NK-92 (cell line): ENCODE results near the gene HEPACAM.

Experiments
- DNase-seq: peaks from one replicate; lab custom pipeline; 2025; ENCODE audit not compliant: unreplicated experiment; lab: John Stamatoyannopoulos, UW

The HEPACAM gene

DNA sequence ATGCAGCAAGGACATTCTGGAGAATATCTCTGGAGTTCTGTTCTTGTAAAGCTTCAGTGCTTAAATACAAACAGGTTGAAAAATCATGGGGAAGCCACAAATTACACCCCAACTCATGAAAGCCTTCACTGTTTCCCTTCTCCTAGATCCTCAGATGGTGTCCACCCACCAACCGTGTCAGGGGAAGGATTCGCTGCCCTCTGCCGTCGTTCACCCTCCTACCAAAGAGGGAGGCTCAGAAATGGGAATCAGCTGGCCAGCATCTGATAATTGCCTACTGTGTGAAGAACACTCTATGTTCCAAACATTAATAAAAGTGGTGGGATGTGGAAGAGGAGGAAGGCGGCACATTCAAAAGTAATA, 7.4 kb upstream of the HEPACAM start:
- DNase-seq, result no peak

DNA sequence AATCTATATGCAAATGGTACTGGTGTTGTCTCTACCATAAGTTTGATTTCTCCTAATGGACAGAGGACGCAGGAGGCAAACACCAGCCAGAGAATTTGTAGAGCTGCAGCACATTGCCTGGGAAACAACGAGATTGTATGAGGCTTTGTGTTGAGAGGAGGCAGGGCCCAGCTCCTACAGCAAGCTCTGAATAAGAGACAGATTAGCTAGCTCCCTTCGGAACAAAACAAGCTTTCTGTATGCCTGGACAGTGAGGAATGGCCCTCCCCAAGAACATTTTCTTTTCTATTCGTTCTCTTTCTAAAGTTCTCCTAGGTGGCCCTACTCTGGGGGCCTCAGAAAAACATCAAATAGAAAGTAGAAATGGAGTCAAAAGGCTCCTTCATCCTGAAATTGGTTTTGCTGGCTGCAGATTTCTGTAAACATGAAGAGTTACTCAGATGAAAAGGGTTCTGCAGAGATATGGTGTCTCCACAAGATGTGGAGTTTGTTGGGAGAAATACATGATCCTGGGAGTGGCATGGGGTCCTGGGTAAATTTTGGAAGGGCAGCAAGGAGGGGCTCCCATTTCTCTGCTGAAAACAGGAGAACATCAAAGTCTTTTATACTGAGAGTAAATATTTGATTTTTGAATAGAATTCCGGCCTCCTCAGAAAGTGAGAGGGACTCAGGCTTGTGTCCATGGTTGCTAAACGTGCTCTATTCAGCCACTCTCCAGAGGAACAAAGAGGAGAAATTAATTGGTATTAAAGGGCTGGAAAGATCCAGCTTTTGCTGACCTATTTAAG, 6.8 kb upstream of the HEPACAM start:
- DNase-seq, result no peak

DNA sequence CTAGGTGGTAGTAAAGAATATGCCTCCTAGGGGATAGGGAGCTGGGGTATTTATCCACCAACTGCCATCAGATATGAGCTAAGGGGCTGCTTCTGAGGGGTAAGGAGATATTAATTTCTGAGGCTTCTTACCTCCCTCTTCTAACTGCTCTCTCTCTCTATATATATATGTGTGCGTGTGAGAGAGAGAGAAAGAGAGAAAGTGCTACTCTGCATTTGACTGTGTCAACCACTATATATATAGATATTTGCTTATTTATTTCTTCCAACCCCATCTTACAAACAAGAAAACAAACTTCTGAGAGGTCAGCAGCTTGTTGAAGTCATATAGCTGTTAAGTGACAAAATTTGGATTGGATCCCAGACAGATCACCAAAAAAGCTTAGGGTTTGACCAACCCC, 5.9 kb upstream of the HEPACAM start:
- no peak for DNase-seq

DNA sequence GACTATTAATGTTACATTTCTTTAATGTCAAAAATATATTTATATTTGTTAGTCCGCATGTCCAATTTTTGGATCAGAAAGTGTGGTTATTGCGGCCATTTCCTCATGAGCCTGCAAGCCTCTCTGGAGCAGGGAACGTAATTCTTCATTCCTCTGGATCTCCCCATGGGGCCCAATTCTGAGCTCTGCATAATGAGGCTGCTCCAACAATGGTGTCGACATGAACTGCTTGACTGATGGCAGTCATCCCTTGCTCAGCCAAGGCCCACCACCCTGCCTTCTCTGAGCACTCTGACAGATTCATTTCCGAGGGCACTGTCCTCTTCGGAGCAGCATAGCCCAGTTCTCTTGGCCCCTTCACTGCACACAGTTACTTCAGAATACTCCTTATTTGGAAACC, 3.1 kb upstream of the HEPACAM start:
- no peak for DNase-seq

DNA sequence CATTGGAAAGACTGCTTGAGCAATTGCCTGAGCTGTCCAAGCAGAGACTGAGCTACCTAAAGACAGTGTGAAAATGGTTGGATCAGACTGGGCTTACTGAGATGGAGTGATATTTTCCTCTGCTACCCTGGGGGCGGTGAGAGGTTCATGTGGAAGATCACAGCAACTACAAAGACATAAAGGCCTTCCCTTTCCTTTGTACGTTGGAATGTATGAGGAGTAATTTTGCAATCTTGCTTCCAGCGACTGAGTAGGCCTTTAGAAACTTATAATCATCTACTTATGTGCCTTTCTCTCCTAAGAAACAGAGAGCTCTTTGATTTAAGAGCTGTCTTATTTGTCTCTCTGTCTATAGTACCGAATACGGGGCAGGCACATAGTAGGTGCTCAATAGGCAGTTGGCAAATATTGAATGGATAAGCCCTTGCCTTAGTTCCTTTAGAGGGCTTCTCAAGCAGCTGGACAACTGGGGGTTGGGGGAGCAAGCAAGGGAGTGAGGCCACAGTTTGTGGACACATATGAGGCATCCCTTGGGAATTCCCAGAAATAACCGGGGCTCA, 2.4 kb upstream of the HEPACAM start:
- no peak for DNase-seq

DNA sequence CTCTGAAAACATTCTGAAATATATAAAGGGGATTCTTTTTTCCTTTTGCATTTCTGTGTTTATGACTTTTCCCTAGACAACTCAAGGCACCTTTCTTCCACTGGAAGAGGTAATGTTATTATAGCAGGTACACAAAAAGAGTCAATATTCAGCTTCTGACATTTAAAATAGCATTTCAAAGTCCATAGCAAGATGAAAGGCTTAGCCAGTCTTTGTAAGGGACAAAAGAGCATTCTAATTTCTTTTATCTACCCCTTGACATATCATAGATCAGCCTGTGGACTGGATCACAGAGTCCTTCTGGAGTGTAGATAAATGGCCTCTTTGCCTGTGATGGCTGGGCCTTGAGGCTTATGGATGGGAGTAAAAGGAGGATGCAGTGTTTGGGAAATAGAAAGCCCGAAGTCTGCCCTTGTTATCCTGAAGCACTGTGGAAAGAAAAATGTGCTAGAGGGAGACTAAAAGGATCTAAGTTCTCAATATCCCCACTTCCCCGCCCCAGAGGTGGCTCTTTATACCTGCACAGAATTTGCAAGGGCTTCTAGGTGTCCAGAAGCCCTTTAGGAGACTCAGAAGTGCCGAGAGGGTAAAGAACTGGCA, 1.6 kb upstream of the HEPACAM start:
- DNase-seq, result no peak

DNA sequence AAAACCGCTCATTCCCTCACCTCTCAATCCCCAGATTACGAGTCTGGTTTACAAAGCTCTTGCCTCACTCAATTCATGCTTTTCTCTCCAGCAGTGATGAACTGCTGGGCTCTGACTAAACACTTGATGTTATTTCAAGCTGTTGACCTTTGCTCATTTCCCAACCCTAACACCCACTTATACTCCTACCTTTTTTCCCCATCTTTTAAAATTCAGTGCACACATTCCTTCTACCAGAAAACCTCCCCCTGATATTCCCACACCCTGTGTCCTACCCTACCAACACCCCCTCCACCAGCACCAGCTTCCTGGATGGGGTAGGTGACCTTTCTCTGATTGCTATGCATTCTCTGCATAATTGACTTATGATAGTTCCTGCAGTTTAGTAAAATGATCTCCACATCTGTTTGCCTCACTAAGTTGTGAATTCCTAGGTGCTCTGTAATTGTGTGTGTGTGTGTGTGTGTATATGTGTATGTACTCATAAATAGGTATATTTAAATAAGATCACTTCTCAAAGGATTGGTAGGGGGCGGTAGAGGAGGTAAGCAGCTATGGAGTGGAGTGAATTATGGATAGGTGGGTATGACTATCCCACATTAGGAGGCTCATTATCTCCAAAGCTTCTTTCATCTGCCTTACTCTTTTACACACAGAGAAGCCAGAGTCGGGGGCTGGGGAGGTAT, 842 bp downstream of the HEPACAM start:
- DNase-seq, result no peak

DNA sequence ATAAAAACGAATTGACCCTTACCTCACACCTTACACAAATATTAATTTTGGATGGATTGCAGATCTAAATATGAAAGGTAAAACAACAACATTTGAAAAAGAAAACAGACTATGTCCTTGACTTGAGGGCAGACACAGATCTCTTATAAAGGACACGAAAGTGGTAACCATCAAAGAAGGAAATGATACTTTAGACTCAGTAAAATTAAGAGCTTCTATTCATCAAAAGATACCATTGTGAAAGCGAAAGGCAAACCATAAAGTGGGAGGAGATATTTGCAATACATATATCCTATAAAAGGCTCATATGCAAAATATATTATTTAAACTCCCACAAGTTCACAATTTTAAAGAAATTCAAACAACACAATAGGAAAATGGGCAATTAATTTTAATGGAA, 5.0 kb downstream of the HEPACAM start:
- no peak for DNase-seq

DNA sequence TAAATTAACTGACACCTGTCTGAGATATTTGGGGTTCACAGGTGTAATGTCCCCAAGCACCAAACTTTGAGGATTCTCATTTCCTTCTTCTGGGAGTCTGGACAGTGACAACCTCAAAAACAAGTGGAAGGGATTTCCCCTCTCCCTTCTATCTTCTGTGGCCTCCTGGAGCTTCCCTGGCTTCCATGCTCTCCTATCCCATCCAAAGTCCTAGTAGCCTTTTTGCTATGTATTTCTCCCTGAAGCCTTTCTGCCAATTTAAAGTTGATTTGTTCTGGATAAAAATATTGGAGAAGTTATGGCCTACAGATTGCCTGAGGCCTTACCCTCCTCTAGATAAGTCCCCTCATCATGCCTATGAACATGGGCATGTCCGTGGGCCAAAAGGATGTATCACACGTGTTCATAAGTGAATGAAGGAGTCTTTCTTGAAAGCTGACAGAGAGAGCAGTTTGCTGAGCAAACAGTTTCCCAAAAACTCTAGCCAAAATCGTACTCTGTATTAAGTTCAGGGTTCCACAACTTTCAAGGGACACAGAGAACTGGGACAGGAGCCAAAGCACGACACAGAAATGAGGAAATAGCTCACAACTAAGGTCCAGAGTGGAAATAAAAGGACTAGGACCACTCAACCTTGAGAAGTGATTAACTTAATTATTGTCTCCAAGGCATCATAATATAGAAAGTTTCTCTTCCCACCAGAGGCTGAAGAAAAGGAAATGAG, 6.7 kb downstream of the HEPACAM start:
- DNase-seq, result no peak

DNA sequence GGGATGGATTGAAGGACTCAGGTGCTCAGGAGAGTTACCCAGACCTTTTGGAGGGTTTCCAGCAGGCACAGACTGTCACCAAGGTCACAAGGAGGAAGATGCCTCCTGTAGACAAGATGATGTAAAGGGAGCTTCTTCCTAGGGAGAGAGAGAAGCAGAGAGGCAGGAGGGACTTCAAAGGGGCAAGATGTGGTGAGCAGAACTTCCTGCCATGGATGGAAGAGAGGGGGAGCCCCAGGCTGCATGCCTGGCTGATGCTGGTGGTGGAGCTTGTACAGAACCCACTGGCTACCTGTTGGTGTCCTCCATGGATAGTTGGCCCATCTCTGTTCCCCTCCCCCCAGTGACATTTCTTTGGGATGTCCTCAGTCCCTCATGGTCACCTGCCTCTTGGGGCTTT, 12.6 kb downstream of the HEPACAM start:
- no peak for DNase-seq

DNA sequence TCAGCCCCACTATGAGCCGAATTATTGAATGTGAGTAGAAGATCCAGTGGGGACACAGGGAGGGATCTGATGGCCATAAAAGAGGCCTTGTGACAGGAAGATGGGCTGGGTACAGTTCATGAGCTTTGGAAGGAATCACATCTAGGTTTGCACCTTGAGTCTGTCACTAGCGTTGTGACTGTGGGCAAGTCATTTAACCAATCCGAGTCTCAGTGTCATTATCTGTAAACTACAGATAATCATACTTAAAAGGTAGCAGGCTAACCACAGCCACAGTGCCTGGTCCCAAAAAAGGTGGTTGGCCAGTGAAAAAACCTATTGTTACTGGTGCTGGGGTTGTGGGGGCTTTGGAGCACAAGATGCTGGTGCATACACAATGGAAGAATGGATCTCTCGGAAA, 13.0 kb downstream of the HEPACAM start:
- DNase-seq, result no peak

DNA sequence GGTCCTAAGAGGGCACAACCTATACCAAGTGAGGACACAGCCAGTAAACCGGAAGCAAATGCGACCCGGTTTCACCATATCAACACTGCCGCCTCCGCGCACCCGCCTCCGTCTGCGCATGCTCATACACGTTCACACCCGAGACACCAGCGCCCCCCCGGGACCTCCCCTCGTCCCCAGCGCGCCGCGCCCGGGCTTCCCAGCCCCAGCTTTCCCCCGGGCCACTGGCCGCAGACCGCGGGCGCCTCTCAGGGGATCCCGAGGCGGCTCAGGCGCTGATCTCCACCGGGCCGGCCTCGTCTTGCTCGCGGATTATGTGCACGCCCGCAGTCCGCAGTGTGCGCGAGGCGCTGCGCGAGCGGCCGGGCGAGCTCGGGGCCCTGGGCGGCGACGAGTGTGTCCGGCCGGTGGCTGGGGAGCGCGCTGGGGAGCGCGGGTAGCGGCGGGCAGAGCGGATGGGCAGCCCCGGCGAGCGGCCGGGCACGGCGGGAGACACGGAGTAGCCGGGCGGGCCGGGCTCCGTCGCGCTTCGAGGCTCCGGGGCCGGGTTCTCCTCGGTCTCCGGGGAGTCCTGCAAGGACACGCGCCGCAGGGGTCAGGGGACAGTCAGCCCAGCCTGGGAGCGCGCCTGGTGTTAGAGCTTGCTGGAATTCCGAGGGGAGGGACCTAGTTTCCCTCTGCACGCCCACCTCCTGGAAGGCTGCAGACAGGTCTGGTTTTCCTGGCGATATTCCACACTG, 14.8 kb downstream of the HEPACAM start:
- DNase-seq, result no peak

DNA sequence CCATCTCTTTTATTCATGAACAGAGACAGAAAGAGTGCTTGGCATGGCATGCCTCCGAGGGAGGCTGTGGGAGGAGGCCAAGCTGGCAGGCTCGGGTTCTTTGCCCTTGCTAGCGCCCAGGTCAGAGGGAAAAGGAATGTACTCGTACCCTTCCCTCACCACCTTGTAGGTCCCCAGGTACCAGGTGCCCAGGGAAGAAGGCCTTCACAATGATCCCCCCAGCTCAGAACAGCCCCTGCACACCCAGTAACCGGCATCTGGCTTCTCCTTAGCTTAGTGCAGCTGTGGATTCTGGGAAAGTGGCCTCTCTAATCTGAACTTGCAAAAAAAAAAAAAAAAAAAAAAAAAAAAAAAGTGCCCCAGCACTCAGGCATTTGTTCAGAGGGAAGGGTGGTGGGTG, 15.5 kb downstream of the HEPACAM start:
- DNase-seq, result no peak

DNA sequence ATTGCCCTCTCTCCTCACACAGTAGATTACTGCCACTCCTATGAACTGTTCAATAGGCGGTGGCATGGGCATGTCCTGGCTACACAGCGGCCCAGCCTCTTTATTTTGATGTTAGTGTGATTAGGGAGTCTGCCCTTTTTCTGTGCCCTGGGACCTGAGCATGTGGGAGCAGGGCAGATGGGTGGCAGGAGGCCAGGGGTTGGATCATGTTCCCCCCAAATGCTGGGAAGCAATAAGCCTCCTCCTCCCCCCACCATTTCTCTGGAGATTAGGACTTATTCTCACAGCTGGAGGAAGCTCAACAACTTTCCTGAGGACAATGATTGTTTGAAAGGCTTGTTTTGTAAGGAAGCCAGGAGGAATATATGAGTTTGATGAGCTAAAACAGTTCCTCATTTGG, 15.9 kb downstream of the HEPACAM start:
- DNase-seq, result no peak

DNA sequence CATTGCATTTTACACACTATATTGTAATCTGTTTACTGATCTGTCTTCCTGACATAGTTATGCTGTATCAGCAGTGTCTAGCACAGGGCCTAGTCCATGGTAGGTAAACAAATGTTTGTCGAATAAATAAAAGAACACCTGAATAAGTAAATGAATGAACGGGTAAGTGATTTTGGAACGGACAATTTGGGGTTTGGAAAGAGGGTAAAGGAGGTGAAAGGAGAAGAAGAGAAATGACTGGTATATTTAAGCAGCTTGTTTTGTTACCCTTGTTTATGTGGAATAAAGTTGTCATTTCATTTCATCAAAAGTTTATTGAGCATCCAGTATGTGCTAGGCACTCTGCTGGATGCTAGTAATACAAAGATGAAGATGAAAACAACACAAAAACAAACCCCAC, 16.9 kb downstream of the HEPACAM start, which contains the start of gene HEPN1:
TSS of gene HEPN1 (plus strand) at position 301 of the 400 bp plus-strand sequence.
- no peak for DNase-seq

DNA sequence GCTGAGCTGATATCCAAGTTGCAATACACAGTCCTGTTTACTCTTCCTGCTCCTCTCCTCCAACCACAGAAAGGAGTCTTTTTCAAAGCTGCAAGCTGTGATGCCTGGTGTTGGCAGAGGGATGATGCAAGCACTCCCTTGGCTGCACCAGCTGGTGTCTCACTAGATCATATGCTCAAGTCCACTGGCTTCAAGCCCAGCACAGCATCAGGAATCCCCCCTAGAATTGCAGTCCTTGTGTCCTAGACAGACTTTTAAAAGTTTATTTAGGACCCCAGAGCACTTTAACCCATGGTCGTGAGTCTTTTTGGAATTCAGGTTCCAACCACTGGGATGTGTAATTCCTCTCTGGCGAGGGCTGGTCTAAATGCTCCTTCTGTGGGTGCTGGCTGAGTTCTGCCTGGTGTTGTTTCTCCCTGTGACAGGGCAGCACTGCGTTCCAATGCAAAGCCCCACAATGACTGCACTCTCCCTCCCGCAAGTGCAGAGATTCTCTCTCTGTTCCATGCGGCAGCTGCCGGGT, 18.7 kb downstream of the HEPACAM start:
- no peak for DNase-seq

DNA sequence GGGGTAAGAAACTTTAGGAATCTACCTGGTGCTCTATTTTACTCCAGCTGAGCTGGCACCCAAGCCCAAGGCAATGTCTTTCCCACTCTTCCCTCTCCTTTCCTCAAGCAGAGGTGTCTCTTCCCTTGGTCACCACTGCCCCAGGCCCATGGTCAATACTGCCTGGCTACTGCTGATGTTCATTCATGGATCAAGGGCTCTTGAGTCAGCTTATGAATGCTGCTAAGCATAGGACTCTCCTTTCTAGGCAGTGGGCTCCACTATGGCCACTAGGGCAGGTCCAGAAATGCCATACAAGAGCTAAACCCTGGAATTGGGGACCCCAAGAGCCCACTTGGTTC, 19.5 kb downstream of the HEPACAM start:
- DNase-seq, result no peak

DNA sequence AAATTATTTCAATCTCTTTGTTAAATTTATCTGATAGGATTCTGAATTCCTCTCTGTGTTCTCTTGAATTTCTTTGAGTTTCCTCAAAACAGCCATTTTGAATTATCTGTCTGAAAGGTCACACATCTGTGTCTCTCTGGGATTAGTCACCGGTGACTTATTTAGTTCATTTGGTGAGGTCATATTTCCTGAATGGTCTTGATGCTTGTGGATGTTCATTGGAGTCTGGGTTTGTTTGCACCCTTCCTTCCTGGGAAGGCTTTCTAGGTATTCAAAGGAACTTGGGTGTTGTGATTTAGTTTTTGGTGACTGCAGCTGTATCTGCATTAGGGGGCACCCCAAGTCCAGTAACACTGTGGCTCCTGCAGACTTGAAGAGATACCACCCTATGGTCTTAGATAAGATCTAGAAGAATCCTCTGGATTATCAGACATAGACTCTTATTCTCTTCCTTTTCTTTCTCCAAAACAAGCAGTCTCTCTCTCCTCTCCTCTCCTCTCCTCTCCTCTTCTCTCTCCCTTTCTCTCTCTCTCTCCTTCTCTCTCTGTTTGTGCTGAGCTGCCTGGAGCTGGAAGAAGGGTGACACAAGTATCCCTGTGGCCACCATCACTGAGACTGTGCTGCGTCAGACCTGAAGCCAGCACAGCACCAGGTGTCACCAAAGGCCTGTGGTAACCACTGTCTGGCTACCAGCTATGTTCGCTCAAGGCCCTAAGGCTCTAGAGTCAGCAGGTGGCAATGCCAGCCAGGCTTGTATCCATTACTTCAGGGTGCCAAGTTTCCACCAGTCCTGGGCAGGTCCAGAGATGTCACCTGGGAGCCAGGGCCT, 20.1 kb downstream of the HEPACAM start:
- no peak for DNase-seq

DNA sequence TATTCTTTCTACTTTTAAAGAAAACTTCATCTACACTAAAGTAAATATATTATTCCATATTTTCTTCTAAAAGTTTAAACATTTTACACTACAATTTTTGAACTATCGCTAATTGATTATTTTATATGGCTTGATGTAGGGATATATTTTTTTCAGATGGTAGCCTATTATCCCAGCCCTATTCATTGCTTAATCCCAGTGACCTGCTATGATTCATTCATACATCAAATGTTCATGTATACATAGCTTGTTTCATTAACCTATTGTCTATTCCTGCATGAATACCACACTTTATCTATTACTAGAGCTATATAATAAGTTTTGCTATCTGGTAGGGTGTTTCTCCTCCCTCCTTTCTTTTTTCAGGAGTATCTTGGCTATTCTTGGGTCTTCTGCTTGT, 33.2 kb downstream of the HEPACAM start:
- no peak for DNase-seq

DNA sequence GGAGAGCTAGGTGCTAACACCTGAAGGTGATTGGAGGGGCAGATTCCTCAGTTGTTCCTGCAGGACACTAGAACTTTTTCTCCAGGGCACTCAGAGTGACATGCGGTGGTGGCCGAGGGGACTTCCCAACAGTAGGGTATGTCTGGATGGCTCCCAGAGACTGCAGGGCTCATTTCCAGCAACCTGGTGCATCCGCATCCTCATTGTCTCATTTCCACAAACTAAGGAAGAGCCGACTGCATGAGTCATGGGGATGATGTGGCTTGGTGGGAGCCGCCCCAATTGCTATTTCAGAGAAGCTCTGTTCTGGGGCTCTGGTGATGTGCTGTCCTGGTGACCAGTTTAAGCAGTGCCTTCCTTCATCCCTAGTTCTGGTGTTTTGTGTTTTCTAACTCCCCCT, 35.4 kb downstream of the HEPACAM start:
- DNase-seq, result no peak
